HUES48 (cell line): ENCODE measurements around the gene CERK.
A peak's percentile ranks its signal among the peaks of the same experiment; 100 is the strongest.

Experiments used
- H3K27ac ChIP-seq: one replicate; pipeline ENCODE4 v1.7.0; 2013; ENCODE audit warnings: low read depth, low read length, inconsistent platforms
- H3K27me3 ChIP-seq: 2 replicates; pipeline ENCODE4 v1.6.1; 2013; ENCODE audit warnings: mild to moderate bottlenecking, low read length; ENCODE audit not compliant: control insufficient read depth, insufficient read depth
- H3K36me3 ChIP-seq: 2 replicates; pipeline ENCODE4 v1.6.1; 2013; ENCODE audit warnings: low read length; ENCODE audit not compliant: control insufficient read depth, insufficient read depth
- H3K4me1 ChIP-seq: 2 replicates; pipeline ENCODE4 v1.6.1; 2013; ENCODE audit warnings: mild to moderate bottlenecking, low read length; ENCODE audit not compliant: control insufficient read depth, insufficient read depth
- H3K4me3 ChIP-seq: 2 replicates; pipeline ENCODE4 v1.5.1; 2013; ENCODE audit warnings: mild to moderate bottlenecking, low read depth, low read length
- H3K9ac ChIP-seq: 2 replicates; pipeline ENCODE4 v1.6.1; 2013; ENCODE audit warnings: mild to moderate bottlenecking, low read depth, low read length, moderate library complexity
- H3K9me3 ChIP-seq: 2 replicates; pipeline ENCODE4 v1.6.1; 2013; ENCODE audit warnings: low read length; ENCODE audit not compliant: control insufficient read depth, insufficient read depth

CERK gene

DNA sequence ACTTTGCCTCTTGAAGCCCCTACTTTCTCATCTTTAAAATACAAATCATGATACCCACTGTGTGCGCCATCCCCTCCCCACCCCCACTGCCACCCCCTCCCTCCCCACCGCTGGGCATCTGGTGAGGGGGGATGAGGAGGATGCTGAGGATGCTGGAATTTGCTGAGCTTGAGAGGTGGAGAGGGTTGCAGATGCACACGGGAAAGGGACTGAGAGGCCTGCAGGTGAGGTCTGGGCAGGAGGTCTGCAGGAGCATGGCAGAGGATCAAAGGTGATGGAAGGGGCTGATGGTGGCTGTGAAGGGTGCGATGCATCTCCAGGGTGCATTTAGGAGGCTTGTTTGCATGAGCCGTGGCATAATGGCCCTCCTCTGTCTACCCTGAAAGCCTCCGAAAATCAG is 16.8 kb upstream of the CERK start:
- no peak overlapping the region for H3K4me3 ChIP-seq

DNA sequence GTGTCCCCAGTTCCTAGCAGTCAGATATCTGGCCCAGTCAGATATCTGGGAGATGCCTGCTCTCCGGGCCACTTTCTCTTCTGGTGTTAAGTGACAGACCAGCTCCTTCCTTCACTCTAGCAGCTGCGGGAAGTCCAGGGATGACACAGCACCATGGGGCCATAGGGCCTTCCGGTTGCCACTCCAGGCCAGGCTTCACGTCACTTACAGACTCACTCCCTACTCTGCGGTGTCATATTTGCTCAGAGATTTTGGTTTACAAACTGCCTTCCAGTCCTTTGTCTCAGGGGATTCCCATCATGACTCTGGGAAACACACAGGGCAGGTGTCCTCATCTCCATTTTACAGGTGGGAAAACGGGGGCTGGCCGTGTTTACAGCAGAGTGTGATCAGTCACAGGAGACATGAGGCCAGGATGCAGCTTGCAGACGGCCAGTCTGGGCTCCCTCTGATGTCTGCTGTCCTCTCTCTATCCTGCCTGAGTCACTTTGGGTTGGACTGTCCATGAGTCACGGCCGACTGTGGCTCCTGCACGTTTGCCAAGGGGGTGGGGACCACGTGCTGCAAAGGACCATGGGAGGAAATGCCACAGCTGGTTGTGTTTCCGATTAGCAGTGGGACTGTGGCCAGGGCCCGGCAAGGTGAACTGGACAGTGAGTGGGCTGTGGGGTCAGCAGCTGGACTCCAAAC is 16.2 kb upstream of the CERK start:
- Histone ChIP-seq H3K27ac (peak overlapping the region; percentile 18), H3K27me3 (no peaks in the 10 kb centered on the region), H3K9ac (no peak overlapping the region), H3K36me3 (no peaks in the 10 kb centered on the region), H3K9me3 (peaks cover 30% of the 10 kb centered on the region), H3K4me1 (no peaks in the 10 kb centered on the region), H3K4me3 (no peak overlapping the region)

More for the DNA sequence above, 16.8 kb upstream of the CERK start:
- Histone ChIP-seq H3K4me1 (no peaks in the 10 kb centered on the region), H3K27me3 (no peaks in the 10 kb centered on the region), H3K9me3 (peaks cover 30% of the 10 kb centered on the region), H3K9ac (no peak overlapping the region), H3K36me3 (no peaks in the 10 kb centered on the region), H3K27ac (no peak overlapping the region)

DNA sequence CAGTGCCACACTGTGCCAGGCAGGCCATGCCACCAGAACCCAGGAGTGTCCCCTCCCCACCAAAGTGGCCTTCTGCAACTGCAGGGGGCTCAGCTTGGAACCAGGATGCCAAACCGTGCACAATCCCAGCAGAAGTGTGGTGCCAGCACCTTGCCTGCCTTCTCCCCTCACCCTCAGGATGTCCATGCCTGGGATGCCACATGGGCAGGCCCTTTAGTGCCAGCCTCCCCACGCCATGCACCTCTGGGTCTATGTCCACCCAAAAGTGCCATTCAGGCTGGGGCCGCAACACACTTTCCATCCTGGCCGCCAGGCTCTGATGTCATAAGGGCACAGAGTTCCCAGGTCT is 15.7 kb upstream of the CERK start:
- Histone ChIP-seq H3K9ac (no peak overlapping the region), H3K27ac (peak overlapping the region; percentile 18), H3K36me3 (no peaks in the 10 kb centered on the region)

DNA sequence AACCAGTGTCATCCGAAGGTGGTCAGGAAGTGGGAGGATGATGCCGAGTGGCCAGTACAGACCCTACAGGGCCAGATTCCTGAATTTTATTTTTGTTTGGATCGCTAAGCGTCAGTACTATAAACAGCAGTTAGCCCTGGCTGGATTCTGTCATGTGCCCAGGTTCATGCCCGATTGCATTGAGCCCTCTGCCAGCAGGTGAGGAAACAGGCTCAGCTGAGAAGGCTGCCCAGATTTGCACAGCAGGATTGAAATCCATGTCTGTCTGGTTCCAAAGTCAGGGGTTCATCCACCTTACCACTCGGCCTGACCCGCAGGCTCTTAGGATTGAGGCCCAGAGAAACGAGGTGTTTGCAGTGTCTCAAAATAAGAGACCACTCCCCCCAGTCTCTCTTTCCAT is 15.3 kb upstream of the CERK start:
- Histone ChIP-seq H3K36me3 (no peaks in the 10 kb centered on the region), H3K4me1 (no peaks in the 10 kb centered on the region), H3K9ac (no peak overlapping the region), H3K9me3 (peaks cover 30% of the 10 kb centered on the region), H3K27me3 (no peaks in the 10 kb centered on the region), H3K4me3 (no peak overlapping the region), H3K27ac (no peak overlapping the region)

More for the DNA sequence above, 15.7 kb upstream of the CERK start:
- no peaks in the 10 kb centered on the region for H3K4me1 ChIP-seq
- no peak overlapping the region for H3K4me3 ChIP-seq
- H3K27me3 ChIP-seq = no peaks in the 10 kb centered on the region
- H3K9me3 ChIP-seq = peaks cover 30% of the 10 kb centered on the region

DNA sequence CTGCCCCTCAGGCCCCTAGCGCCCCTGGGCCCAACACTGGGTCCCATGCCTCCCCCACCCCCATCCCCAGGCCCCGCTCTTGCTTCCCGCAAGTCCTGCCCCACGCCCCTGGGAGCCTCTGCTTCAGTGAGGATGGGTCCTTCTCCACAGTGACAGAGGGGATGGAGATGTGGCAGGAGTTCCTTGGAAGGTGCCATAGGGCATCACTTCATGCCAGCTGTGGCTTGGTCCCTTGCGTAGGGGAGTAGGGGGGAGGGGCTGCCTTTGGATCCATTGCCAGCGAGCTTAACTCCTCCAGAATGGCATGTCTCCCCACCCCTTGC is 14.9 kb upstream of the CERK start:
- Histone ChIP-seq H3K9ac (no peak overlapping the region), H3K4me3 (no peak overlapping the region), H3K27ac (no peak overlapping the region), H3K27me3 (no peaks in the 10 kb centered on the region), H3K9me3 (peaks cover 30% of the 10 kb centered on the region), H3K4me1 (no peaks in the 10 kb centered on the region), H3K36me3 (no peaks in the 10 kb centered on the region)

DNA sequence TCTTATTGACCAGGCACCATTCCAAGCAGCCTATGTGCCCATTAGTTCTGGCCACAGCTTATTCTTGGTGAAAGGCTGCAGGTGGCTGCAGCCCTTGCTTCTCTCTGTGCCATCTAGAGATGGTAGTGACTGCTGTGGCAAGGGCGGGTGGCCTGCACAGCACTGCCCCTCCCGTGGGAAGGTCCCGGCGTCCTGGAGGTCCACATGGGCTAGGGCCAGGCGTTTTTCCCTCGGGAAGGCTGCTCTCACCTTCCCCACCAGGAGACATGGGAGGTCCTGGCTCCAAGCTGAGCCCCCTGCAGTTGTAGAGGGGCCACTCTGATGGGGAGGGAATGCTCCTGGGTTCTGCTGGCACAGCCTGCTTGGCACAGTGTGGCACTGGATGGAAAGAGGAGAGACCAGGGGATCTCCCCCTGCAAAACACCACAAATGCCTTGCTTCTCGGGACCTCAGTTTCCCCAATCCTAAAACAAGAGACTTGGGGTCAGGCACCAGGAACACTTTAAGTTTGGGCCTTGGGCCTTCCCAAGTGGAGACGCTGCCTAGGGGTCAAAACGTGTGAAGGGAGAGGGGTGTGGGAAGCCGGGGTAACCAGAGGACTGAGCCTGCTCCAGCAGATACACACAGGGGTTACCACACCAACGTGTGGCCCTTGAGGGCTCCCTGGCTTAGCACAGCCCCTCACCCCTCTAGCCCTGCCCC is 14.4 kb upstream of the CERK start:
- no peak overlapping the region for H3K9ac ChIP-seq
- no peak overlapping the region for H3K27ac ChIP-seq
- H3K27me3 ChIP-seq = no peaks in the 10 kb centered on the region
- no peaks in the 10 kb centered on the region for H3K36me3 ChIP-seq
- H3K4me3 ChIP-seq = no peak overlapping the region
- H3K9me3 ChIP-seq = peaks cover 30% of the 10 kb centered on the region
- H3K4me1 ChIP-seq = no peaks in the 10 kb centered on the region

DNA sequence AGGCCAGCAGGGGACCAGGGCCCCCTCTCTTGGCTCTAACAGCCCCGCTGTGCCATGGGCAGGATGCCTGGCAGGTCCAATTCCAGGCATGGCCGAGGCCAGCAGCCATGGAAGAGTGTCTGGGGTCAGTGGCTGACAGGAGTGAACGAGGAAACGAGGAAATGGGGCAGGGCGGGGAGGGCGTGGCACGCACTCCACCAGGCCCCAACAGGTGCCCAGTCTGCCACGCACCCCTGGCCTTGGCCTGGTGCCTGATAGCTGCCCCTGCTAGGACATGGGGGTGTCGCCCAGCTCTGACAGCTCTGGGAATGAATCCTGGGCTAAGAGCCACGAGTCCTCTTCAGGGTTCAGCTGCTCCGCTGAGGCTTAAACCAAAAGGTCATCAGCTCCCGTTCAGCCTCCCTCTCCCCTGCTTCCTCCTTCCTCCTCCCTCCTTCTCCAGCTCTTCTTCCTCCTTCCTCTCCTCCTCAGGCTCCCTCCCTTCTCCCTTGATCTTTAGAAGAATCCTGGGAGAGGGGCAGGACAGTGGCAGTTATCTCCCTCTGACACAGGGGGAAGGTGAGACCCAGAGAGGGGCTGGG is 12.9 kb upstream of the CERK start:
- Histone ChIP-seq H3K4me3 (no peak overlapping the region), H3K9ac (no peak overlapping the region)

DNA sequence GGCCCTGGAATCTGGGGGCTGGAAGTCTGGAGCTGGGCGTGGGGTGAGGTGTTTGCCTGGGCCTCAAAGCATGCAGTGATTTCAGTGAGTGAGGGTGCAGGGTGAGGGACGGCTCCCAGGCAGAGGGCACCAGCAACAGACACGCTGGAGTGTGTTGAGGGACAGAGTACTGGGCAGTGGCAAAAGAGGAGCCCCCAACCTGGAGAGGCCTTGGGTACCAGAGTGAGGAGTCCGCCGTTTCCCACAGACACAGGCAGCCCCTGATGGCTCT is 12.4 kb upstream of the CERK start:
- no peak overlapping the region for H3K27ac ChIP-seq

More for the DNA sequence above, 12.9 kb upstream of the CERK start:
- no peaks in the 10 kb centered on the region for H3K27me3 ChIP-seq
- H3K27ac ChIP-seq = no peak overlapping the region
- H3K4me1 ChIP-seq = no peaks in the 10 kb centered on the region
- no peaks in the 10 kb centered on the region for H3K36me3 ChIP-seq
- peaks cover 15% of the 10 kb centered on the region for H3K9me3 ChIP-seq

DNA sequence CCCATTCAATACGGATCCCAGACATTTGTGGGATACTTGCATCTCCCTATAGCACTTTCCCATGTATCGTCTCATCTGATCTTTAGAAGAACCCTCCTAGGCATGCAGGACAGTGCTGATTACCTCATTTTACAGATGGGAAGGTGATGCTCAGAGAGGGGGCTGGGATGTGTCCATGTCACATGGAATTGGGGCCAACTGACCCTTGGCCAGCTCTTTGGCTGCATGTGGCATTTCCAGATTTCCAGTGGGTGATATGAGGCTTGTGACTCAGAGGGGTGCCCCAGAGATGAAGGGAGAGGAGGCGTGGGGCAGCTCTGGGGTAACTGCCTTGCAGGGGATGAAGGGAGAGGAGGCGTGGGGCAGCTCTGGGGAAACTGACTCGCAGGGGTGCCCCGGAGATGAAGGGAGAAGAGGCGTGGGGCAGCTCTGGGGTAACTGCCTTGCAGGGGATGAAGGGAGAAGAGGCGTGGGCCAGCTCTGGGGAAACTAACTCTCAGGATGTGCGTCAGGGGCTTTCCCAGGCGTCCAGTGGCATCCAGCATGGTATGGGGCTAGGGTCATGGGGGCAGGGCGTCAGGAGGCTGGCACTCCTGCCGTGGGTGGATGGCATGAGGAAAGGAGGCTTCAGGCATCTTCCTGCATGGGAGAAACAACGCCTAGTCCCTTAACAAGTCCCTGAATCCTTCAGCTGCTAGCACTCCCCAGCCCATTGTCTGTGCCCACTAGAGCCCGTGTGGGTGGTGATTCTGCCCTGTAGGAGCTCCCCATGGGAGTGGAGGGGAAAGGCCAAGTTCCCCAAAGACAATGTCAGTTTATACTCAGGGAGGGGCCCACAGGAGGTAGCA is 11.9 kb upstream of the CERK start:
- Histone ChIP-seq H3K9ac (no peak overlapping the region), H3K27ac (no peak overlapping the region), H3K36me3 (no peaks in the 10 kb centered on the region), H3K4me3 (no peak overlapping the region), H3K9me3 (peaks cover 6% of the 10 kb centered on the region), H3K27me3 (no peaks in the 10 kb centered on the region), H3K4me1 (no peaks in the 10 kb centered on the region)

More for the DNA sequence above, 12.4 kb upstream of the CERK start:
- Histone ChIP-seq H3K9me3 (peaks cover 10% of the 10 kb centered on the region), H3K9ac (no peak overlapping the region), H3K36me3 (no peaks in the 10 kb centered on the region), H3K4me1 (no peaks in the 10 kb centered on the region), H3K4me3 (no peak overlapping the region), H3K27me3 (no peaks in the 10 kb centered on the region)

DNA sequence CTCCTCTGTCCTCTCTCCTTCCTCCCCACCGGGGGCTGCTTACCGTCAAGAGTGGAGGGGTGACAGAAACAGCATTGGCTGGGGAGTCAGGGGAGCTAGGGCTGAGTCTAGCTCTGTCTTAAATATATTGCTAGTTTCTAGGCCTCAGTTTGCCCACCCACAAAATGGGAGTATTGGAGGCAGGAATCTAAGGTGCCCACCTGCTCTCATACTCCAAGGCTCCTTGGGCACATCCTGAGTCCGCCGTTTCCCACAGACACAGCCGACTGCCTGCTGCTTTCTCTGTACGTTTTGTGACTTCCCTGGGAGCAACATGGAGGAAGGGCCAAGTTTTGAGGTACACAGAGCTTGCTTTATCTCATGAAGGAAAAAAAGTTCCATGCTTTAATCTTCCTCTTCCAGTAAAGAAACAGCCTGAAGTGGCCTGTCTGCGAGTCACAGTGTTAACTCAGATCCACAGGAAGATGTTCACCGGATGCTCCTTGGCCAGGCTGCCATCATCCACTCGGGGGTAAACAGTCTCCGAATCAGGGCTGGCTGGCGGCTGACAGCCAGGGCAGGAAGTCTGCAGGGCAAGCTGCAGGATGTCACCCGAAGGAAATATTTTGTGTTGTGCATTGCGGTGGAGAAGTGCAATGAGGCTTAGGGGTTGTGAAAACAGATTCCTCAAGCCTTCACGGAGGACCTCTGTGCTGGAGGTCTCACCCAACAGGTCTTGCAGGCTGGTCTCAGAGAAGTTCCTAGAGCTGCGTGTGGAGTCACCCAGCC is 11.0 kb upstream of the CERK start:
- Histone ChIP-seq H3K27ac (no peak overlapping the region), H3K27me3 (no peaks in the 10 kb centered on the region), H3K9me3 (no peaks in the 10 kb centered on the region; the same call in 1 of the 2 replicates), H3K4me1 (no peaks in the 10 kb centered on the region), H3K36me3 (no peaks in the 10 kb centered on the region), H3K4me3 (no peak overlapping the region), H3K9ac (no peak overlapping the region)
